WTC11 (cell line): Measurements from ENCODE around the gene TMEM59L.

Experiments used
- ATF2 ChIP-seq: sonication (generic); formaldehyde crosslinking; IDR thresholded peaks from 2 replicates; pipeline ENCODE4 v1.8.1; 2022; ENCODE audit warnings: low read depth, missing genetic modification reagents, borderline replicate concordance
- USF2 ChIP-seq: sonication (generic); formaldehyde crosslinking; IDR thresholded peaks from 2 replicates; pipeline ENCODE4 v1.8.1; 2023; ENCODE audit warnings: mild to moderate bottlenecking, missing genetic modification reagents, moderate library complexity

GRCh38 chr19:18593367-18594095 is 19.1 kb upstream of the TMEM59L start:
- no peak for TF ChIP-seq ATF2 (CRISPR knock-in tag)
- no peak for TF ChIP-seq USF2 (CRISPR knock-in tag)
